Cardiac septum (tissue), 1 donor: Measurements from ENCODE around the gene ID3. TPM values are rescaled to one million over a fixed set of nuclear protein-coding genes. Genes with fewer than 3 reads are reported as not detected.
A peak's percentile ranks its signal among the peaks of the same experiment; 100 is the strongest.

ENCODE experiments used
- DNase-seq: peaks from one replicate; pipeline ENCODE4 v3.0.0-alpha.2; 2020; ENCODE audit warnings: low spot score
- intact Hi-C: fragments of 100-400 bp; cut with DNase I; formaldehyde crosslinking; loops from one replicate; pipeline ENCODE4 v1.14.0; 2022
- total RNA-seq: library from RNA; stranded (reverse); fragmentation: NEBNext Ultra II Directional; extraction: Animal tissue kit (Norgen Biotek cat#: 25700); gene quantifications from one replicate; pipeline ENCODE4 v1.2.1, GENCODE V29; 2021
- donor health status: DM: no; HTN: no; CAD: no.

Gene ID3
- total RNA-seq, 1 donor from 2014 or later: 126 TPM

GRCh38 chr1:23568608-23569383 lies 9.5 kb upstream of the ID3 start:
- DNase-seq: no peak
- intact Hi-C loops: no loop called here

- intact Hi-C loops: no loop called here
- no peak for DNase-seq
These were observed 8.8 kb upstream of the ID3 start for GRCh38 chr1:23567996-23568607.

GRCh38 chr1:23567629-23567995 lies 8.3 kb upstream of the ID3 start:
- intact Hi-C loops: no loop called here
- no peak for DNase-seq

DNA sequence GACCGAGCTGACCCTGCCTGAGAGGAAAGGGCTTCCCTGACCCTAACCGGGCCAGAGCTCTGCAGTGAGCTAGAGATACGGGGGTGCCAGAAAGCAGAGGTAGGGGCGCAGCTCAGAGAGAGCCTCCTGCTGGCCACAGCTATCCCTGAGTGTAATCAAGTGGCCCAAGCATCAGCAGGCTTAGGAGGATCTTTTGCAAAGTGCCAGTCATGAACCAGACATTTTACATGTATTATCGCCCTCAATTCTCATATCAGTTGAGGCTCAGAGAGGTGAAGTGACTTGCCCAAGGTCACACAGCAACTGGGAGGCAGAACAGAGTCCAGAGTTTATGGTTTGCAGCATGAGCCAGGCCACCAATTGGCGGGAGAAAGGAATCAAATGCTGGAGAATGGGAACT lies 7.0 kb upstream of the ID3 start:
- no peak for DNase-seq
- intact Hi-C loops: no loop called here

DNA sequence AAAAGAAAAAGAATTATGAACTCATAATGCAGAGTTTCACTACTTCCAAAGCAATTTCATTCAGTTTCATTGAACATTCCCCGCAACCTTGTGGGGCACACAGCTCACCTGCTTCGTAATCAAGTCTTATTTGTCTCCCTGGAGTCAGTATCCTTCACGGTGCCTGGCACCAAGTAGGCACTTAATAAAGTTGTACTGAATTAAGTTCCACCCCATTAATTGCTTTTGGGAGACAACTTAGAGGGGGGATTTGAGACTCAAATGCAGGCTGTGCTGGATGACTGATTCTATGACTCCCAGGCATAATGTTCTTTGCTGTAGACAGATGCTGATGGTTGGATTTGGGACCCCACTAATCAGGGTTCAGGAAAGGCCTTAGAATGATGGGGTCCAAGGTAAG lies 6.5 kb upstream of the ID3 start:
- DNase-seq: no peak
- intact Hi-C loops: no loop called here

GRCh38 chr1:23564529-23565122 lies 5.3 kb upstream of the ID3 start:
- intact Hi-C loops: no loop called here
- no peak for DNase-seq

- intact Hi-C loops: loop anchor here (2.0 kb wide), 1 partner anchor 13 kb away; no protein-coding TSS in a partner anchor
- DNase-seq: no peak
These were observed 4.6 kb upstream of the ID3 start for GRCh38 chr1:23563755-23564374.

DNA sequence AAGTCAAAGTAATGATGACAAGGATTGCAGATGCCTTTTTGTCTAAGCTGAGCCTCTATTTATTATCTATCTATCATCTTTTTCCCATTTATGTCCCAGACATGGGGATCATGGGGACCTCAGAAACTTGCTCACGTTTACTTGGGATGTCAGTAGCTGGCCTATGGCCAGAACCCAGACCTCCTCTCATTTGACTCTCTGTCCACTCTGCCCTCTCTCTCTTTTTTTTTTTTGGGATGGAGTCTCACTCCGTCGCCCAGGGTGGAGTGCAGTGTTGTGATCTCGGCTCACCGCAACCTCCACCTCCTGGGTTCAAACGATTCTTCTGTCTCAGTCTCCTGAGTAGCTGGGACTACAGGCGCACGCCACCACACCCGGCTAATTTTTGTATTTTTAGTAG lies 3.7 kb upstream of the ID3 start:
- intact Hi-C loops: loop anchor here (2.0 kb wide), 1 partner anchor 14 kb away; no protein-coding TSS in a partner anchor
- DNase-seq: no peak

GRCh38 chr1:23562137-23562876 lies 3.0 kb upstream of the ID3 start:
- intact Hi-C loops: loop anchor here (2.0 kb wide), 1 partner anchor 14 kb away; no protein-coding TSS in a partner anchor

GRCh38 chr1:23561813-23562100 lies 2.5 kb upstream of the ID3 start:
- no peak for DNase-seq

More at GRCh38 chr1:23562137-23562876, 3.0 kb upstream of the ID3 start:
- peak; percentile 97 for DNase-seq

GRCh38 chr1:23561076-23561812 lies 1.9 kb upstream of the ID3 start:
- no peak for DNase-seq
- intact Hi-C loops: no loop called here

More at GRCh38 chr1:23561813-23562100, 2.5 kb upstream of the ID3 start:
- intact Hi-C loops: loop anchor here (2.0 kb wide), 1 partner anchor 15 kb away; no protein-coding TSS in a partner anchor

- intact Hi-C loops: no loop called here
- DNase-seq: no peak
These were observed 862 bp upstream of the ID3 start for GRCh38 chr1:23559985-23560741.

DNA sequence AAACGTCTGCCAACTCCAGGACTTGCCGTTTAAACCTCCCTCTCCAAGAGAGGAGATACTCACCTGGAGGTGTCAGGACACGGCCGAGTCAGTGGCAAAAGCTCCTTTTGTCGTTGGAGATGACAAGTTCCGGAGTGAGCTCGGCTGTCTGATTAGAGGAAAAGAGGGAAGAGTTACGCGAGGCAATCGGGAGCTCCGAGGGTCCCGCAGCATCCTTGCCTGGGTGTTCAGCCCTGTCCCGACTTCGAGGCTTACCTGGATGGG lies 497 bp downstream of the ID3 start:
- no peak for DNase-seq
- intact Hi-C loops: no loop called here

DNA sequence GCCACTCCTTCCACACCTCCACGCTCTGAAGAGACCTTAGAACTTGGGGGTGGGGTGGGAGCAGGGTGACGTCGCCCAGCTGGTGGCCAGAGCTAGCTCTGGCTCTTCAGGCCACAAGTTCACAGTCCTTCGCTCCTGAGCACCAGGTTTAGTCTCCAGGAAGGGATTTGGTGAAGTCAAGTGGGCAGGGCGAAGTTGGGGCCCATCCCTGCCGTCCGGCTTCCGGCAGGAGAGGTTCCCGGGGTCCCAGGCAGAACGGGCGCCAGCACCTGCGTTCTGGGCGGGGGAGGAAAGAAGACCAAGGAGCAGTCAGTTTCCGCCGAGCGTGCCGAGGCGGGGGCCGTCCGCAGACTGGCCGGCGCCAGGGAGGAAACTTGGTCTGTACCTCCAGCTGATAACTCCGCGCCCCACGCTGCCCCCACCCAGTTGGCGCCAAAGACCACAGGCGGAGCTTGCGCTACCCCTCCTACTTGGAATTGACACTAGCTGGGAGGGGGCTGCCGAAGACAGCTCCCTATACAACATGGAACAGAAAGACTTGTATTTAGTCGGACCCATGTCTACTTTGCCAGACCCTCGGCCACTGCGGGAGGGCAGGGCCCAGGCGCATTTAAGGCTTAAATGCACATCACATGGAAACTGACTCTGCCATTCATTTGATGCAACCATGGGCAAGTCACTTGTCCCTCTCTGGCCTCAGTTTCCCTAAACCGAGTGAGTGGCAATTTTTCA lies 995 bp downstream of the ID3 start:
- intact Hi-C loops: no loop called here
- DNase-seq: peak; percentile 88

DNA sequence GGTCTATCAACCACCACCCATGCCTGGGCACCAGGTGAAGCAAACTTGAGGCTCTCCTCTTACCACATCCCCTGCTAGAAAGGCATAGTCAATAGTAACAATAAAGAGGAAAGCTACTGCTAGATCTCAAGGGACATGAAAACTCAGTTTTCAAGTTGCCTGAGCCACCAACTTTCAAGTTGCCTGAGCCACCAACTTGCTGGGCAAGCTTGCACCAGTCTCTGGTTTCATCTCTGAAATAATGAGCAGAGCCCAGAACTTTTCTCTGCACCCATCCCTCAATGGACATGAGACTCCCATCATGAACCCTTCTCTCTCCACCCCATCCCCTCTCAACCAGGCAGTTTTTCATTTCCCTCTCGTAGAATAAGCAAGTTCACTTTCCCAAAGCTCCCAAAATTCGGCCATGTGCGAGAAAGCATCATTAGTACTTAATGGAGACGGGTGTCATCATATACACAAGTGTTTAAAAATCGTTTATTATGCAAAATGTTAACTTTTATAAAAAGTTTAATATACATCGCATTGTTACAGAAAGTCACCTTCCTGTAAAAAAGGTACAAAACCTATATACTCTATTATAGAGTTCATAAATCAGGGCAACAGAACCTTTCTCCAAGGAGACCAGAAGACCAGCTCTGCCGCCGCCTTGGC lies 1.7 kb downstream of the ID3 start:
- intact Hi-C loops: no loop called here
- no peak for DNase-seq

DNA sequence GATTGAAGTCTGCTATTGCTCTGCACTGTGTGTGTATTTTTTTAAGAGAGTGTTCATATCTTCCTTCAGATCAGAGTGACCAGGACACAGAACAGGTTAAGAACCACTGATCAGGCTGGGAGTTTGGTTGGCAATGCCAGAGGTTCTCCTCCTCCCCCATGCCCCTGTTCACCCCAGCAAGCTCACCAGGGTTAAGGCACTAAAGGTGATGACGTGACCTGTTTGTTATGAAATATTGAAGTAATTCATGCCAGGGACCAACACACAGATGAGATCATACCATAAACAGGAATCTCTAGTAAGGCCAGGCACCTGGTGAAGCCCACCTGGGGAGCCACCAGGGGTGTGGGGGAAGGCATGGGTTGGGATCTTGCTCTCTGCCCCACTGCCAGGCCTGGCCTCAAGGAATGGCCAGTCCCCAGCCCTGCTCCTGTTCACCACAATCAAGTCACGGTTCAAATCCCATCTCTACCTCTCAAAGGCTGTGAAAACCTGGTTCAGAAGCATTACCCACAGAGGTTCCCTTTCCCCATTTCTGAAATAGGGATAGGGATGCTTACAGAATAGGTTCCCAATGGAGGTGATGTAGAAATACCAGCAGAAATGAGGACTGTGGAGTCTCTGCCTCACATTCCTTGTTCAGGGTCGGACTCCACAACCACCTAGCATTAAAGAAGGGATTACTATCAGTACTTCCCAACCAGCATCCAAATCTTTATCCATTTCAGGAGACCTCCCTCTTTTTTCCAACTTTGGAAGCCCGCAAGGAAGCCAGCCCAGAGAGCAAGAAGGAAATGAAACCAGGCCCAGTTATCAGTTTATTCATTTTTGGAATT lies 2.4 kb downstream of the ID3 start:
- intact Hi-C loops: no loop called here
- DNase-seq: no peak
